Gastrocnemius medialis (tissue), 4 donors: ENCODE data around the gene TIFAB. TPM values are rescaled to one million over a fixed set of nuclear protein-coding genes. Genes with fewer than 3 reads are reported as not detected.

Source experiments
- ATAC-seq, 2 donors: fragments of 150-250 bp; one replicate each; pipeline ENCODE4 v1.9.1; 2016
- DNase-seq, 2 donors: peaks; one replicate each; pipeline ENCODE4 v3.0.0-alpha.2; 2019
- H3K27ac ChIP-seq, 4 donors: fragments of 200-600 bp; sonication (generic); 1 replicate in 1 of 4; 2 replicates in 3 of 4; pipeline ENCODE4 v1.5.1; 2016 to 2018; ENCODE audit warnings: mild to moderate bottlenecking in 2 of 4, moderate library complexity in 1 of 4
- H3K27me3 ChIP-seq, 3 donors: fragments of 200-600 bp; sonication (generic) in 2 of 3; 1 replicate in 1 of 3; 2 replicates in 2 of 3; pipeline versions ENCODE4 v1.5.1 to v1.6.0; 2016 to 2019; ENCODE audit warnings: mild to moderate bottlenecking in 1 of 3, moderate library complexity in 1 of 3
- H3K36me3 ChIP-seq, 2 donors: fragments of 200-600 bp; sonication (generic) in 1 of 2; one replicate each; pipeline ENCODE4 v1.5.1; 2017 to 2018
- H3K4me1 ChIP-seq, 2 donors: fragments of 200-600 bp; sonication (generic) in 1 of 2; one replicate each; pipeline ENCODE4 v1.5.1; 2016 to 2017; ENCODE audit warnings: mild to moderate bottlenecking in 2 of 2
- H3K4me3 ChIP-seq, 4 donors: fragments of 200-600 bp; sonication (generic) in 3 of 4; 1 replicate in 1 of 4; 2 replicates in 3 of 4; pipeline ENCODE4 v1.5.1; 2016 to 2019; ENCODE audit warnings: mild to moderate bottlenecking in 2 of 4
- H3K9me3 ChIP-seq, 3 donors: fragments of 200-600 bp; sonication (generic) in 2 of 3; 1 replicate in 1 of 3; 2 replicates in 2 of 3; pipeline ENCODE4 v1.5.1; 2016 to 2019
- POLR2A ChIP-seq, 2 donors: fragments of 450-650 bp; IDR thresholded peaks; one replicate each; pipeline ENCODE4 v1.6.1; 2017; ENCODE audit warnings: antibody characterized with exemption in 2 of 2, mild to moderate bottlenecking in 2 of 2, moderate library complexity in 2 of 2
- in situ Hi-C, 4 donors: fragments of 200-750 bp; cut with MboI; loops; one replicate each; pipeline versions ENCODE4 v1.15.0 to v1.8.0; 2017; ENCODE audit warnings: low sequenced_read_pairs in 4 of 4
- intact Hi-C: fragments of 100-400 bp; cut with DNase I; formaldehyde crosslinking; loops from one replicate; pipeline ENCODE4 v1.15.1; 2023; ENCODE audit warnings: low total_unique reads
- total RNA-seq, 4 donors: library from RNA; depleted of rRNA; stranded (reverse); fragments of >200 nt; gene quantifications; one replicate each; pipeline versions ENCODE4 v1.1.0 to v1.2.3, GENCODE V29; 2016
- TF ChIP-seq, protein P1 (sequence below), 5 experiments: fragments of 450-650 bp in 3 of 5; fragments of 200-600 bp in 2 of 5; sonication (generic) in 2 of 5; IDR thresholded peaks in 4 of 5; conservative IDR thresholded peaks in 1 of 5; 1 replicate in 4 of 5; 2 replicates in 1 of 5; pipeline ENCODE4 v1.5.1; 2016 to 2019; ENCODE audit warnings: antibody characterized with exemption in 5 of 5, mild to moderate bottlenecking in 3 of 5, moderate library complexity in 3 of 5

Gene TIFAB
- total RNA-seq, 4 donors from 2014 or later, result not detected

DNA sequence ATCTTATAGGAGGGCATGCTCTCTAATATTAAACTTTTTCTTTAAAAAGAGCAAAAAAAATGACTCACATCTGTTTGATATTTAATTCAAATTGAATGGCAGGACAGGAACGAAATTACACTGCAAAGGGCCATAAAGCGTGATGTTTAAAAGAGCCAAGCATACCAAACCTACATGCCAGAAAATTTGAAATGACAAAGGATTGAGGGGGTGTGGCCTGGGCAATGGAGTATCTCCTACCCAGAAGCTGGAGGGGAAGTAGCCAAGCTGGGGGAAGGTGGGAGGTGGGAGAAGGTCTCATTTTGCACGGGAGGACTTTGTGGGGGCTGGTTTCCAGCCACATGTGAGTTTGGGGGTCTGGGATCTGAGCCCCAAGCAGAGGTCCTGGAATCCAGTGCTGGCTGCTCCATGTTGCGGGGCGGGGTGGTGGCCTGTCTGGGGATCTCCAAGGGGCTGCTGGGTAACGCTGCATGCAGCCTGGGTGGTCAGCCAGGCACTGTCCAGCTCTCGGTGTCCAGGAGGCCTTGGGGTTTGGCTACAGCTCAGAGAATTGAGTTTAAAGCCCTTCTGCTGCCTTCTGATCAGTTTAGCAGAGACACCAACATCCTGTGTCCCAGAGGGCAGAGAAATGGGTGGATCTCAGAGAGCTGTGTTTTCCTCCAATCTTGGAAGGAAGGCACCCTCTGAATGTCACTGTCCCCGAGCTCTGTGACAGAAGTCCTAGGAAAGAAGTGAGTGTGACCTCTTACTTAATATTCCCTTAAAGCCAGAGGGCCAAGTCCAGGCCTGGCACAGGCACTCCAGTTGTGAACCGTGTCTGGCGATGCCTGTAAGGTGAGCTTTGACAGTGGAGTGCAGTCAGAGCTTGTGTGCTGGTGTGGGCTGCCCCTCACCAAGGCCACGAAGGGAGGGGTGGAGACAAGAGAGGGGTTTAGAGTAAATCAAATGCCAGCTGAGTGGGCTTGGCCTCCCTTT, 12.6 kb downstream of the TIFAB start:
- intact Hi-C loops, result loop anchor here (10.0 kb wide), 1 partner anchor 385 kb away; no protein-coding TSS in a partner anchor
- in situ Hi-C loops, result no loop called here
- Histone ChIP-seq H3K27me3 (no peaks in the 10 kb centered on the region), H3K4me3 (no peak overlapping the region), H3K4me1 (peaks cover 21 to 27% of the 10 kb centered on the region in 2 donors), H3K27ac (peak overlapping the region in 2 of 4 donors; percentile 52 to 73), H3K9me3 (no peaks in the 10 kb centered on the region), H3K36me3 (no peaks in the 10 kb centered on the region)
- TF ChIP-seq POLR2A (IDR thresholded peaks at IDR 0.05), result no peak
- TF ChIP-seq, protein P1, sequence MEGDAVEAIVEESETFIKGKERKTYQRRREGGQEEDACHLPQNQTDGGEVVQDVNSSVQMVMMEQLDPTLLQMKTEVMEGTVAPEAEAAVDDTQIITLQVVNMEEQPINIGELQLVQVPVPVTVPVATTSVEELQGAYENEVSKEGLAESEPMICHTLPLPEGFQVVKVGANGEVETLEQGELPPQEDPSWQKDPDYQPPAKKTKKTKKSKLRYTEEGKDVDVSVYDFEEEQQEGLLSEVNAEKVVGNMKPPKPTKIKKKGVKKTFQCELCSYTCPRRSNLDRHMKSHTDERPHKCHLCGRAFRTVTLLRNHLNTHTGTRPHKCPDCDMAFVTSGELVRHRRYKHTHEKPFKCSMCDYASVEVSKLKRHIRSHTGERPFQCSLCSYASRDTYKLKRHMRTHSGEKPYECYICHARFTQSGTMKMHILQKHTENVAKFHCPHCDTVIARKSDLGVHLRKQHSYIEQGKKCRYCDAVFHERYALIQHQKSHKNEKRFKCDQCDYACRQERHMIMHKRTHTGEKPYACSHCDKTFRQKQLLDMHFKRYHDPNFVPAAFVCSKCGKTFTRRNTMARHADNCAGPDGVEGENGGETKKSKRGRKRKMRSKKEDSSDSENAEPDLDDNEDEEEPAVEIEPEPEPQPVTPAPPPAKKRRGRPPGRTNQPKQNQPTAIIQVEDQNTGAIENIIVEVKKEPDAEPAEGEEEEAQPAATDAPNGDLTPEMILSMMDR (IDR thresholded peaks at IDR 0.05 in 4 of 5, conservative IDR thresholded peaks at IDR 0.05 in 1 of 5), result no peak
- ATAC-seq (no peak), DNase-seq (no peak)

DNA sequence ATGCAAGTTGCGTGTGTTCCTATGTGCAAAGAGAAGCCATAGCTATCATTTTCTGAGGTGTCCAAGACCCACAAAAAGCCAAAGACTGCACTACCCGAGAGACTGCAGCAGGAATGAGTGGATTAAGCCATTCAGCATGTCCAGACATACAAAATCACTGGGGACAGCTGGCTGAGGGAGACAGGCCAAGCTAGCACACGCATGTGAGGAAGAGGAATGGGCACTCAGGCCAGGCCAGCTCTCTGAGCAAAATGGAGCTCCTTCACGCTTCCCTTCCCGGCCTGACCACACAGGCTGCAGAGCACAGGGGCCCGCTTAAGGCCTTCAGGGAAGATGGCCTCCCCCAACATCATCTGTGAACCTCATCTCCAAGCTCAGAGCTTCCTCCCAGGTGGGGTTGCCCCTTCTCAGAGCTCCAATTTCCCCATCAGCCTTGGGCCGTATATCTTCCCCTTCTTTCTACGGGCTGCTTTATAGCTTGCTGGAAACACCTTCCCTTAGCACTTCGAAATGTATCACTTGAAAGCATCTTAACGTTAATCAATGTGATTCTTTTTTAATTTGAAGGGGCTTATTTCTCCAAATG, 13.4 kb downstream of the TIFAB start:
- DNase-seq, result no peak
- Histone ChIP-seq H3K27ac (peak overlapping the region; percentile 33 to 75 (median 62)), H3K4me1 (peaks cover 29 to 34% of the 10 kb centered on the region in 2 donors), H3K36me3 (no peaks in the 10 kb centered on the region), H3K4me3 (no peak overlapping the region), H3K9me3 (no peaks in the 10 kb centered on the region), H3K27me3 (no peaks in the 10 kb centered on the region)
- in situ Hi-C loops, result no loop called here
- ATAC-seq, result peak in 1 of 2 donors; percentile 2
- intact Hi-C loops, result loop anchor here (10.0 kb wide), 1 partner anchor 384 kb away; no protein-coding TSS in a partner anchor
- no peak for TF ChIP-seq POLR2A (IDR thresholded peaks at IDR 0.05)
- TF ChIP-seq, protein P1 (IDR thresholded peaks at IDR 0.05 in 4 of 5, conservative IDR thresholded peaks at IDR 0.05 in 1 of 5), result no peak

DNA sequence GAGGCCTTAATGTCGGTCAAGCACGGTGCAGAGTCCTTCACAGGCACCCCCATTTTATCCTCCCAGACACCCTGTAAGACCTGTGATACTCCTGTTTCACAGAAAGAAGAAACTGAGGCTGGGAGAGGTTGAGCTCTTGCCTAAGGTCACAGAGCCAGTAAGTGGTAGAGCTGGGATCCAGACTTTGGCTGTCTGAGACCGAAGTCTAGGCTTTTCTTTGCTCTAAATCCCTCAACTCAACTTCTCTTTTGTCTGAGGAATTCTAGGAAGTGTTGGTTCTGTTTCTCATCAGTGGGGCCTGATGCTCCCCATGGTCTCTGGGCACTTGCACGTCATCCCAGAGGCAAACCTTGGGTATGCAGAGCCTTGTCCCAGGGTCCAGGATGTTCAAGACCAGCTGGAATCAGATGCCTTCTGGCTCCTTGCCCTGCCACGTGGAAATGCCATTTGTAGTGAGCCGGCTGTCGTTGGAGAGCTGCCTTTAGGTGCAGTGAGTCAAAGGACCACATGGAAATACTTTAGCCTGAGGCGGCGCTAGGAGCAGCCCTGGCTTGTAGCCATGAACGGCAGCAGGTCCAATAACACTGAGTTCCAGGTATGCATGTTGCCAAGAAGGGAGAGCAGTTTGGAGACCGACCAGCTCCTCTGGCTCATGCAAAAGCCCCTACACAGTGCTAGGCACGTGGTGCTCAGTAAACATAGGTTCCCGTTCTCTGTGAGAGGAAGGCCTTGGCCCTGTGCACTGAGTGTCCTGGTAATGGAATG, 14.2 kb downstream of the TIFAB start:
- Histone ChIP-seq H3K4me3 (no peak overlapping the region), H3K4me1 (peaks cover 29 to 41% of the 10 kb centered on the region in 2 donors), H3K27ac (peak overlapping the region; percentile 33 to 75 (median 62)), H3K27me3 (no peaks in the 10 kb centered on the region), H3K9me3 (no peaks in the 10 kb centered on the region), H3K36me3 (no peaks in the 10 kb centered on the region)
- TF ChIP-seq POLR2A (IDR thresholded peaks at IDR 0.05), result no peak
- TF ChIP-seq, protein P1 (IDR thresholded peaks at IDR 0.05 in 4 of 5, conservative IDR thresholded peaks at IDR 0.05 in 1 of 5), result no peak
- DNase-seq (peak; percentile 92 to 93), ATAC-seq (peak; percentile 71 to 73)
- intact Hi-C loops (loop anchor here (10.0 kb wide), 1 partner anchor 383 kb away; no protein-coding TSS in a partner anchor), in situ Hi-C loops (no loop called here)

DNA sequence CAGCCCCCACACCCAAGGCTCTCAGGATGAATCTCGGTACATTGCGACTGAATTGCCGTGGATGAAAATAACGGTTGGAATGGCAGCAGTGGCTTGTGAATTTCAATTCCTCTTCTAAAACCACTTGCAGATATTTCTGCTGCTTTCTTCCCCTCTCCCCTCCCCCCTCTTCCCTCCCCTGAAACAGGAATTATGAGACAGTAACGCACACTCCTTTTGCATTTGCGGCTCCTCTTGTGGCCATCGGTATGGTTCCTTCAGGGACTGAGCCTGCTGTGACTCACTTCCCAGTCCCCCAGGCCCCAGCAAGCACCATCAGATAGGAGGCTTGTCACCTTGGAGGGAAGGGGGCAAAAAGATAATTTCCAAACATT, 14.7 kb downstream of the TIFAB start:
- H3K4me1 ChIP-seq, result peaks cover 29 to 45% of the 10 kb centered on the region in 2 donors
- no peak for ATAC-seq
- TF ChIP-seq, protein P1 (IDR thresholded peaks at IDR 0.05 in 4 of 5, conservative IDR thresholded peaks at IDR 0.05 in 1 of 5), result no peak
- TF ChIP-seq POLR2A (IDR thresholded peaks at IDR 0.05), result no peak

More for the DNA sequence above, 14.7 kb downstream of the TIFAB start:
- no peak for DNase-seq
- H3K27ac ChIP-seq, result peak overlapping the region; percentile 20 to 73 (median 58)
- no peaks in the 10 kb centered on the region for H3K27me3 ChIP-seq
- no peak overlapping the region for H3K4me3 ChIP-seq
- intact Hi-C loops (loop anchor here (10.0 kb wide), 1 partner anchor 383 kb away; no protein-coding TSS in a partner anchor), in situ Hi-C loops (no loop called here)
- H3K36me3 ChIP-seq, result no peaks in the 10 kb centered on the region
- no peaks in the 10 kb centered on the region for H3K9me3 ChIP-seq
